HG02623 (cell line): ENCODE data around the gene AOPEP.
"Not testable (repeated sequence)": the region's sequence is repeated elsewhere in the genome, so short reads cannot be mapped to it uniquely, and the experiment has no call there.

Source experiments
- ATAC-seq: cut with Tn5 transposase; IDR thresholded peaks from one replicate; pipeline ENCODE4 v1.9.1; 2021; ENCODE audit warnings: moderate library complexity; ENCODE audit not compliant: unreplicated experiment

The AOPEP gene

GRCh38 chr9:94927048-94927761 lies 200.7 kb downstream of the AOPEP start:
- ATAC-seq: no peak

GRCh38 chr9:94927762-94928670 lies 201.5 kb downstream of the AOPEP start:
- no peak for ATAC-seq

DNA sequence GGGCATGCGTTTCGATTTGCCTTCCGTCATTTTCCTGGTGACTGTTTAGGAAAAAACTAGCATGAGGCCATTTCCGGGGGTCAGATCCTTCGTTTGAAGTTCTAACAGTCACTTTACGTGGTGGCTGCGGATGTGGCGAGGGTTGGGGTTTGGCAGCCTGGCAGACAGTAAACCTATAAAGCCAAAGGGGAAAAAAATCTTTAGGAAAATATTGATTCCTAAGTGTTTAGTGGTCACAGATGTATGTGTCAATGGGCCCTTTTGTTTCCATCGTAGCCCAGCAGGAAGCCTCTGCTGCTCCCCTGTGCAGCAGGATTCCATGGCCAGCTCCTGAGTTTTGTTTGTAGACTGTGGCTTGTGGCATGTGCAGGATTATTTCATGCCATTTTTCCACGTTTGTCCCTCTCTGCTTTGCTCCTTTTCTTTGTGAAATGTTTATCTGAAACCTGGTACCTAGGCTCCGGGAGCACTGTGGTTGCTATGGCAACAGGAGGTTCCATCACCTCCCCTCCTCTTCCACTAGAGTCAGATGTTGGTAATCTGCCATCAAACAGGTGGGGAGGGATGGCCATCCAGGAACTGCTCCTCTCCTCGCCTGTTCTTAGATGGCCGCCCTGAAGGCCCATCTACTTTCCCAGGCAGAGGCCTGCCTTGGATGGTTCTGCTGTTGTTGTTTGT lies 202.3 kb downstream of the AOPEP start:
- no peak for ATAC-seq

DNA sequence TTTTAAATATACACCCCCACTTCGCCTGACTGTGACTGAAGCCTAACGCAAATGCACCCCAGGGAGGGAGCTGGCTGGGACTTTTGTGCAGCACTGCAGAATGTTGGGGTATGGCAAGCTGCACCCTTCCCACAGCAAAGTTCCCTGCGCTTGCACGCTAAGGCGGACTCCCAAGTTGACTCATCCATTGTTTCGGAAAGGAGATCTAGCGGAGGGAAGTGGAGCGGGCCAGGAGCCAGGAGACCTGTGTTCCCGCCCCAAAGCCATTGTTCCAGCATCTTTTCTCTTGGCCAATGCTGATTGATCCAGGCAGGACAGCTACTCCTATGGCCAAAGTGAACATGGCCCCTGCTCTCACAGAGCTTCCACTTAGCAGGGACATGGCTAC lies 202.9 kb downstream of the AOPEP start:
- no peak for ATAC-seq

DNA sequence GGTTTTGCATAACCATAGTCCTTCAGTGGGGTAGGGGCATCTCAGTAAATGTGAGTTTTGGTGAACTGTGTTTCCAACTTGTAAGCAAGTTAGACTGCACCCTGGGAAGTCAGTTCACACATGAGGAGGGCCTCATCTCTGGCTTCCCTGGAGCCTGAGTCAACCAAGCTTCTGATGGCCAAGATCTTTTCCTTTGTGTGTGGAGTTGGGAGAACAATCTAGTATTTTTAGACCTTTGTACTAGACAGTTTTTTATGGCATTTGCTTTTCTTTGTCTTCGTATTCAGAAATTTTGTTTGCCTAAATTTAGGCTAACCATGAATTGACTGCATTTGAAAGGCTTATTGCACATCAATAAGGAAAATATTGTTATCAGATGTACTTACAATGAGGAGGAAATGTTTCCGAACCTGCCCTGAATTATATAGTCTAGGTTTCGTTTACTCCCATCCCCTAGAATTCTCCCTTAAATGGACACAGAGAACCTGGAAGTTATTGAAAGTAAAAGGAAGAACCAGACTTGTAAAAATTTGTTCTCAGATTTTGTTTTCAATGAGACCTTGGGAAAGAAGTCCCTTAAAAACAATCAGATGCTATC lies 204.6 kb downstream of the AOPEP start:
- no peak for ATAC-seq

- ATAC-seq: no peak
These were observed 205.2 kb downstream of the AOPEP start for GRCh38 chr9:94931740-94932139.

- no peak for ATAC-seq
These were observed 206.4 kb downstream of the AOPEP start for GRCh38 chr9:94932652-94933510.

GRCh38 chr9:94933511-94933828 lies 207.0 kb downstream of the AOPEP start:
- ATAC-seq: no peak

- no peak for ATAC-seq
These were observed 208.4 kb downstream of the AOPEP start for GRCh38 chr9:94934816-94935328.

GRCh38 chr9:94935396-94935795 lies 208.9 kb downstream of the AOPEP start:
- no peak for ATAC-seq

- ATAC-seq: no peak
These were observed 209.9 kb downstream of the AOPEP start for GRCh38 chr9:94936419-94936818.

DNA sequence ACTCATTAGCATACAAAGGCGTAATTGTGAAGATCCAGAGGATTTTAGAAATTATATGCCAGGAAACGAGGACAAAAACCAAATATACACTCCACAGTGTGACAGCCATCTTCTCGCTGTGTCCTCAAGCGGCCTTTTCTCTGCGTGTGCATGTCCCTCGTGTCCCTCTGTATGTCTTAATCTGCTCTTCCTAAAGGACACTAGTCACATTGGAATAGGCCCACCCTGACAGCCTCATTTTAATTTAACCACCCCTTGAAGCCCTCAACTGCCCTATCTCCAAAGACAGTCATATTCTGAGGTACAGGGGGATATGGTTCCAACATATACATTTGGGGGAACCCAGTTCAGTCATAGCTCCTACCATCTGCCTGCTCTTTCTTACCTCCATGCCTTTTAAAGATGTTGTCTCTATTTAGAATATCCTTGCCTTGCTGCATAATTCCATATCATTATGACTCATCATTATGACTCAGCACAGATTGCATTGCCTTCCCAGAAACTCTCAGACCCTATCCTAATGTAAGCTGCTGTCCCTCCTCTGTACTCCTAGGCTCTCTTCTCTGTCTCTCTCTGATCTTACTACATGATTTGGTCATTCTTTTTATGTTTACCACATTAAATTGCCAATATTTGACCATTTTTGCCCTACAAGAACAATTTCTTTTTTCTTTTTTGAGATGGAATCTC lies 210.9 kb downstream of the AOPEP start:
- ATAC-seq: no peak

DNA sequence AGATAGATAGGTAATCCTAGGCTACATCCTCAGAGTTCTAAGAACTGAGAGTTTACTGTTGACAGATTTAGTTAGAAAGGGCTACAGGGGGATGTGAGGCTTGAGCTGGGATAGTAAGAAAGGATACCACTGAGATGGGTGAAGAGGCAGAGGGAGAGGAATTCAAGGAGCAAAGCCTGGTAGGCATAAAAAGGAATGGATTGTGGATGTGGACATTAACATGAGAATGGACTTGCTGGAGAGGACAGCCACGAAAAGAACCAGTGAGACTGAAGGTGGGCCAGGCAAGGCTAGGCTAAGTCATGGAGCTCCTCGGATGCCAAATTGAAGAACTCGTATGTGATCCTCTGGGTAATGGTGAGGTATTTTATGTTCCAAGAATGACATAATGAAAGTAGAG lies 211.9 kb downstream of the AOPEP start:
- ATAC-seq: no peak

GRCh38 chr9:94940296-94940695 lies 213.8 kb downstream of the AOPEP start:
- not testable (repeated sequence) for ATAC-seq

DNA sequence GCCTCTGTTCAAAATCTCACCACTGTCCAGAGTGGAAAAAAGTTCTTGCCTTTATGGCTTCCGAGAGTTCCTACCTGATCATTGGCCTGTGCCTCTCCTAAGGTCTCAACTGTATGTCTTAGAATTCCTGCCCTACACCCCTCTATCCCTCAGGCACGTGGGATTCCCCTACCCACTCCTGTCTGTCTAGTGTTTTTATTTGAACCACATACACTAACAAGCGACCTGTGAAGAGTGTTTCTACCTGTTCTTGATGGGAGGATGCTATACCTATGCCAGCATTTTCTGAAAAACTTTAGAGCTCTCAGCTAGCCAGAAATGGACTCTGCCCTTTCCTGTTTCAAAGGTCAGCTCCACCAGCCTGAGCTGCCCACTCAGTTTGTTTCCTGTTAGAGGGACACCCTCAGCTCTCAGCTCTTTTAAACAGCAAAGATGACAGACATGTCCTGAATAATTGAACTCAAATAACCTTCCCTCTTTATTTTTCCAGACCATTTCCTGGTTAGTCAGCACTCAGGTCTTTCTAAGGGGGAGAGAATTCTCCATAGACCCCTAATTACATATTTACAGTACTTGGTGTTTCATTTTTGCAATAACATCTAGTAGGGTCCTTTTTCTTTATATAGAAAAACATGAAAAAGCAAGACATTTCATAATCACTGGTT lies 214.8 kb downstream of the AOPEP start:
- no peak for ATAC-seq

DNA sequence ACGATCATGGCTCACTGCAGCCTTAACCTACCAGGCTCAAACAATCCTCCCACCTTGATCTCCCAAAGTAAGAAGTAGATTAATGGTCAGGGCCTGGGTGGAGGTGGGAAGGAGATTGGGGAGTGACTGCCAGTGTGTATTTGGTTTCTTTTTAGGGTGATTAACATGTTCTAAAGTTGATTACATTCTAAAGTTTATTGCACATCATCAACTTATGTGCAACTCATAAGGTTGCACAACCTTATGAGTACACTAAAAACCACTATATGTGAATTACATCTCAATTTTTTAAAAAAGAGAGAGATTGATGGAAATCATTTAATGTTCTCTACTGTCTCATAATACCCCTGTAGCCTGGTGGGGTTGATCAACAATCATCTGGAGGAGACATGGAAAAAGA lies 218.1 kb downstream of the AOPEP start:
- ATAC-seq: no peak

DNA sequence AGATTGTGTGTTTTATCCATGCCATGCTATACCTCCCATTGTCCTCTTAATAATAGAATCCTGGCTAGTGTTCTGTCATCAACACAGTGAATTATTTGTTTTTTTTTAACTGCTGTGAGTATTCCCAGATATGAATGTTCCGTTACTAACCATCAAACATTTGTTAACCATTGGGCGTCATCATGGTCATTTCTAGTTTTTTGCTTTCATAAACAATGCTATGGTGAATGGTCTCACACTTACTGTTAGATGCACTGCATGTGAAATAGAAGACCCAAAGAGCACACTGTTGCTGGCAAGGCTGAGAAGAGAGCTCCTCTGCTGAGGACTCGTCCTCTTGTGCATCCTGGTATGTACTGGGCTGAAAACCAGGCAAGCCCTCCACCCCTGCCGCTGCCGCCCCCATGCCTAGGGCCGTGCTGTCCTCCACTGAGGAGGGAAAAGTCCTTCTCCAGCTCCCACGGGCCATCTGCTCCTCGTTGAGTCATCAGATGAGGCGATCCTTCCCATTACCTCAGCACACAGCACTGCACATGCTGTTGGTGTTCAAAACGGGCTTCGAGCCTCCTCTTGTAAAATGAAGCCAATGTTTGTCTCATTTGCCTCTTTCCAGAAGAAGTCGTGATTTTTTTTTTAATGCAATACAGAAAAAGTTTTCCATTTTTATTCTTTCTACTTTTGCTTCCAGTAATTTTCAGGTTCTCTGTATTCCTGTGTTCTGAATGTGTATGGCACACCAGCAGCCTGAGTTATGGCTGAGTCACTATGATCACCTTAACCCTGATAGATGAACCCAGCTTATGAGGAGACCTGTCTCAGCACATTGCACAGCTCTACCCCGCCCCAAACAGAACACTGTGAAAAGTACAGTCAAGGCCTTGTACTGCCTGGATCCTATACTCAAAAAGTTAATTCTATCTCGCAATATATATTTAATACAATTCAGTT lies 219.0 kb downstream of the AOPEP start:
- ATAC-seq: no peak

- no peak for ATAC-seq
These were observed 219.8 kb downstream of the AOPEP start for GRCh38 chr9:94946256-94946655.
